Measurements from ENCODE around the gene CPNE2. TPM values are rescaled to one million over a fixed set of nuclear protein-coding genes. Genes with fewer than 3 reads are reported as not detected.
A peak's percentile ranks its signal among the peaks of the same experiment; 100 is the strongest.

Gene CPNE2
- total RNA-seq, 2 donors from 2014 or later, result 16.0 to 26.1 TPM

DNA sequence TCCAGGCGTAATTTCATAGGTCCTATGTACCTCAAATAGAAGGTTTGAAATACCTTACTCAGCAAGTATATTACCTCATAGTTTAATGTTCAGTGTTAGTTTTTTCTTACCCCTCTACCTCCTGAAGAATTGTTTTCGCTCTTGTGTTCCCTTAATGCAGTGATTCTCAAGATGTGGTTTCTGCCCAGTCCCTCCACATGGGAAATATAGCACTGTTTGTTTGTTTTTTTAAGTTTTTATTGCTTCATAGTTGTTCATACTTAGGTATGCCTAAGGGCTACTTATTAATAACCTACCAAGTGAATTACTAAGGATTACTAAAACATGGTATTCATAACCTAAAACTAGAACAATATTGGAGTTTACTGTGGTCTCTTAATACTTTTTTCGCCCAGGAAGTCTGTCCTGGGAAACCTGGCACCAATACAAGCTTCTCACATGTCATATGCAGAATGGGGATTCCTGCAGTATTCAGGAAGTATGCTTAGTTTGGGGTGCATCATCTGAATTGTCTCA lies 98.7 kb downstream of the CPNE2 start:
- TF ChIP-seq, protein P1, sequence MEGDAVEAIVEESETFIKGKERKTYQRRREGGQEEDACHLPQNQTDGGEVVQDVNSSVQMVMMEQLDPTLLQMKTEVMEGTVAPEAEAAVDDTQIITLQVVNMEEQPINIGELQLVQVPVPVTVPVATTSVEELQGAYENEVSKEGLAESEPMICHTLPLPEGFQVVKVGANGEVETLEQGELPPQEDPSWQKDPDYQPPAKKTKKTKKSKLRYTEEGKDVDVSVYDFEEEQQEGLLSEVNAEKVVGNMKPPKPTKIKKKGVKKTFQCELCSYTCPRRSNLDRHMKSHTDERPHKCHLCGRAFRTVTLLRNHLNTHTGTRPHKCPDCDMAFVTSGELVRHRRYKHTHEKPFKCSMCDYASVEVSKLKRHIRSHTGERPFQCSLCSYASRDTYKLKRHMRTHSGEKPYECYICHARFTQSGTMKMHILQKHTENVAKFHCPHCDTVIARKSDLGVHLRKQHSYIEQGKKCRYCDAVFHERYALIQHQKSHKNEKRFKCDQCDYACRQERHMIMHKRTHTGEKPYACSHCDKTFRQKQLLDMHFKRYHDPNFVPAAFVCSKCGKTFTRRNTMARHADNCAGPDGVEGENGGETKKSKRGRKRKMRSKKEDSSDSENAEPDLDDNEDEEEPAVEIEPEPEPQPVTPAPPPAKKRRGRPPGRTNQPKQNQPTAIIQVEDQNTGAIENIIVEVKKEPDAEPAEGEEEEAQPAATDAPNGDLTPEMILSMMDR (IDR thresholded peaks at IDR 0.05), result no peak
- Histone ChIP-seq H3K36me3 (no peaks in the 10 kb centered on the region), H3K4me1 (peaks cover 0 to 36% of the 10 kb centered on the region in 2 donors), H3K9me3 (no peaks in the 10 kb centered on the region), H3K27ac (no peak overlapping the region), H3K4me3 (no peak overlapping the region), H3K27me3 (no peaks in the 10 kb centered on the region)
- no peak for DNase-seq (ENCODE audit: low spot score)

DNA sequence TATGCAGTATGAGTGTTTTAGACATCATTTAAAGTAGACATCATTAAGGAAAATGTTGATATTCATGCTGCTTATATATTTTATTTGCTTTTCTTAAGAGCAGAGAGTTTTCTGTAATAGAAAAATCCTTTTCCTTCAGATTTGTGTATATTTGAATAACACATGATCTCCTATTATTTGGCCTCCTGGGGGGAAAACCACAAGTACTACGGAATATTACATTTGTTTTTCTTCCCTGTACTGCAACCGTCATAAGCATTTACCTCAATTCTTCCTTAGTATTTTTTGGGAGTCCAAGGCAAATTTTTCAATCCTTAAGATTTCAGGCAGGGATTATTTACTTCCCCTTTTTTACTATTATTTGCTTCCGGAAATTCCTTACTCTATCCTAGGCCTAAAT lies 99.8 kb downstream of the CPNE2 start:
- Histone ChIP-seq H3K4me1 (peaks cover 0 to 40% of the 10 kb centered on the region in 2 donors), H3K9me3 (no peaks in the 10 kb centered on the region), H3K27ac (no peak overlapping the region), H3K4me3 (no peak overlapping the region), H3K36me3 (no peaks in the 10 kb centered on the region), H3K27me3 (no peaks in the 10 kb centered on the region)
- DNase-seq (ENCODE audit: low spot score), result no peak
- TF ChIP-seq, protein P1 (IDR thresholded peaks at IDR 0.05), result no peak

DNA sequence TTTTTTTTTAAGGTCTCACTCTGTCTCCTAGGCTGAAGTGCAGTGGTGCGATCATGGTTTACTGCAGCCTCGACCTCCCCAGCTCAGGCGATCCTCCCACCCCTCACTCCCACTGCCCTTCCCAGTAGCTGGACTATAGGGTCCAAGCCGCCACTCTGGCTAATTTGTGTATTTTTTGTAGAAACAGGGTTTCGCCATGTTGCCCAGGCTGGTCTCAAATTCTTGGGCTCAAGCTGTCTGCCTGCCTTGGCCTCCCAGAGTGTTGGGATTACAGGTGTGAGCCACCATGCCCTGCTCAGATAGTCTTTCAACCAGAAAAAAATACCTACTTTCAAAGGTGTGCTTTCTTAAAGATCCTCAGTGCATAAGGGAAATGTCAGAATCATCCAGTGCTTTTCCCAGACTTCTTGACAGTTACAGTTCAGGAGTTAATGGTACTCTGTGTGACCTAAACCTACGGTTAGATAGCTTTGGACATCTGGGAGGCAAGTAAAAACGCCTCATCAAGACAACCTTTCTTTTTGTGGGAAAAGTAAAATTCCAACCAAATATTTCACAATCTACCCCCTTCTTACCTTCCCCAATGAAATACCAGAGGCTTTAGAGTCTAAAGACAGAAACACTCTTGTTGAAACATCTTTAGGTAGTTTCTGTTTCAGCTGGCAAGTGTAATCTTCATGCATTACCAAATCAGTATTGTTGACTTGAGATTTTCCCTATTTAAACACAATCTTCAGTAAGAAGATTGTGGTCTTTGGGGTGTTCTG lies 100.5 kb downstream of the CPNE2 start:
- Histone ChIP-seq H3K27ac (no peak overlapping the region), H3K4me3 (no peak overlapping the region), H3K36me3 (no peaks in the 10 kb centered on the region), H3K4me1 (peaks cover 0 to 33% of the 10 kb centered on the region in 2 donors), H3K27me3 (no peaks in the 10 kb centered on the region), H3K9me3 (no peaks in the 10 kb centered on the region)
- TF ChIP-seq, protein P1 (IDR thresholded peaks at IDR 0.05), result no peak
- no peak for DNase-seq (ENCODE audit: low spot score)

DNA sequence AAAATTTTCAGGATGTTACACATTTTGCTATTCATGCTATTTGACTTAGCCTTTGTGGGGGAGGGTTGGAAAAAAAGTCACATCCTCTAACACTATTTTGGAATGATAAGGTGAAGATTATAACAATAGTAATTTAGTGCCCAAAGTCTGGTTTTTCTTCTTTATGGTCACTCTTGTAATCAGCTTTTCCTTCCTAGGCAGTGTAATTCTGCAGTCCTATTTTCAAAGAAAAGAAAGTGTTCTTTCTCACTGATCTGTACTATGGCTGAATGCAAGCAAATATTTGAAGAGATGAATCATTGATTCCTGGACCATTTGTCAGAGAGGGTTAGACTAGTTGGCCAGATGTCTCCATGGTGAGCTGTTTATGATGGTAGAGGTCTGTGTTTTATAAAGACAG lies 102.1 kb downstream of the CPNE2 start:
- H3K4me1 ChIP-seq, result peaks cover 0 to 25% of the 10 kb centered on the region in 2 donors
- TF ChIP-seq, protein P1 (IDR thresholded peaks at IDR 0.05), result no peak
- no peaks in the 10 kb centered on the region for H3K36me3 ChIP-seq
- no peaks in the 10 kb centered on the region for H3K27me3 ChIP-seq
- no peaks in the 10 kb centered on the region for H3K9me3 ChIP-seq
- no peak overlapping the region for H3K4me3 ChIP-seq
- peak overlapping the region; percentile 9 to 17 for H3K27ac ChIP-seq
- no peak for DNase-seq (ENCODE audit: low spot score)

DNA sequence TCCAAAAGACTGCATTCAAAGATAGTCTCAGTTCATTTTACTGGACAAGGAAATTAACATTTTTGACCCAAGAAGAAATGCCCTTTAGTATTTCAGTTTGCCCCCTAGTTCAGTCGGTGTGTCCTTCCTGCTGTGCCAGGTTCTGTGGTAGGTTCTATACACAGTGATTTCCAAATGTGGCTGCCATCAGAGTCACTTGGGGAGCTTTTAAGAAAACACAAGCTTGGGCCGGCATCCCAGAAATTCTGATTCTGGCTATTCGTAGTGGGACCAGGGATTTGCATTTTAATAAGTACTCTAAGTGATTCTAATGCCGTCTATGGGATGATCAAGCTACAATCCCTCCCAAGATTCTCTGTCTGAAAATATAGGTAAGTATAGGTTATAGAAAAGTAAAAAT lies 103.9 kb downstream of the CPNE2 start:
- Histone ChIP-seq H3K9me3 (no peaks in the 10 kb centered on the region), H3K36me3 (no peaks in the 10 kb centered on the region), H3K27me3 (no peaks in the 10 kb centered on the region), H3K4me1 (peaks cover 0 to 15% of the 10 kb centered on the region in 2 donors), H3K4me3 (no peak overlapping the region), H3K27ac (no peak overlapping the region)
- TF ChIP-seq, protein P1 (IDR thresholded peaks at IDR 0.05), result no peak
- DNase-seq (ENCODE audit: low spot score), result no peak

Data from right atrium auricular region (tissue), 2 donors.